Measurements from ENCODE around the gene C10orf53. TPM values are rescaled to one million over a fixed set of nuclear protein-coding genes. Genes with fewer than 3 reads are reported as not detected.

Gene C10orf53
- total RNA-seq, 2 experiments from 2014 or later = not detected

- H3K36me3 Mint-ChIP-seq = peaks cover 6% of the 10 kb centered on the region
- intact Hi-C loops (cut with micrococcal nuclease) = no loop called here
- no peak for DNase-seq
Measured at GRCh38 chr10:49682879-49683278, 3.4 kb downstream of the C10orf53 start.

GRCh38 chr10:49686651-49687050 lies 7.2 kb downstream of the C10orf53 start:
- intact Hi-C loops (cut with micrococcal nuclease) = no loop called here

More at GRCh38 chr10:49682879-49683278, 3.4 kb downstream of the C10orf53 start:
- CTCF ChIA-PET = interaction anchor here (1.4 kb wide), 1 partner anchor 88 kb away, joined by 4 read pairs; no protein-coding TSS in a partner anchor
- POLR2A ChIA-PET = no interaction called here
- Mint-ChIP-seq H3K27me3 (peaks cover 22% of the 10 kb centered on the region), H3K9me3 (peaks cover 20% of the 10 kb centered on the region), H3K4me3 (no peak overlapping the region), H3K4me1 (ENCODE audit: low read depth) (peaks cover 3% of the 10 kb centered on the region), H3K27ac (no peak overlapping the region)

GRCh38 chr10:49688261-49688846 lies 8.9 kb downstream of the C10orf53 start:
- Mint-ChIP-seq H3K27me3 (peaks cover 47% of the 10 kb centered on the region), H3K4me1 (ENCODE audit: low read depth) (no peaks in the 10 kb centered on the region), H3K36me3 (peaks cover 1% of the 10 kb centered on the region), H3K4me3 (no peak overlapping the region), H3K9me3 (peaks cover 4% of the 10 kb centered on the region), H3K27ac (no peak overlapping the region)
- intact Hi-C loops (cut with micrococcal nuclease) = no loop called here
- POLR2A ChIA-PET = no interaction called here
- CTCF ChIA-PET = no interaction called here
- no peak for DNase-seq

More at GRCh38 chr10:49686651-49687050, 7.2 kb downstream of the C10orf53 start:
- no peak for DNase-seq
- Mint-ChIP-seq H3K4me3 (no peak overlapping the region), H3K36me3 (peaks cover 1% of the 10 kb centered on the region), H3K27me3 (peaks cover 35% of the 10 kb centered on the region), H3K27ac (no peak overlapping the region), H3K9me3 (peaks cover 7% of the 10 kb centered on the region), H3K4me1 (ENCODE audit: low read depth) (no peaks in the 10 kb centered on the region)
- ChIA-PET CTCF (no interaction called here), POLR2A (no interaction called here)

GRCh38 chr10:49688920-49689319 lies 9.5 kb downstream of the C10orf53 start:
- H3K4me3 Mint-ChIP-seq = no peak overlapping the region
- peaks cover 47% of the 10 kb centered on the region for H3K27me3 Mint-ChIP-seq
- CTCF ChIA-PET = no interaction called here
- H3K27ac Mint-ChIP-seq = no peak overlapping the region
- H3K36me3 Mint-ChIP-seq = peaks cover 1% of the 10 kb centered on the region
- POLR2A ChIA-PET = no interaction called here
- intact Hi-C loops (cut with micrococcal nuclease) = no loop called here
- H3K9me3 Mint-ChIP-seq = peaks cover 4% of the 10 kb centered on the region
- no peak for DNase-seq
- H3K4me1 Mint-ChIP-seq (ENCODE audit: low read depth) = no peaks in the 10 kb centered on the region

- Mint-ChIP-seq H3K9me3 (peaks cover 4% of the 10 kb centered on the region), H3K4me1 (ENCODE audit: low read depth) (no peaks in the 10 kb centered on the region), H3K27me3 (peaks cover 53% of the 10 kb centered on the region), H3K27ac (no peak overlapping the region), H3K4me3 (no peak overlapping the region), H3K36me3 (peaks cover 1% of the 10 kb centered on the region)
- intact Hi-C loops (cut with micrococcal nuclease) = no loop called here
- no peak for DNase-seq
- CTCF ChIA-PET = no interaction called here
- POLR2A ChIA-PET = no interaction called here
Measured at GRCh38 chr10:49689882-49690510, 10.5 kb downstream of the C10orf53 start.

- H3K27me3 Mint-ChIP-seq = peaks cover 53% of the 10 kb centered on the region
- DNase-seq = no peak
- POLR2A ChIA-PET = no interaction called here
- peaks cover 4% of the 10 kb centered on the region for H3K9me3 Mint-ChIP-seq
- H3K4me1 Mint-ChIP-seq (ENCODE audit: low read depth) = no peaks in the 10 kb centered on the region
- CTCF ChIA-PET = interaction anchor here (0.5 kb wide), 1 partner anchor 101 kb away, joined by 3 read pairs; no protein-coding TSS in a partner anchor
- intact Hi-C loops (cut with micrococcal nuclease) = no loop called here
- H3K4me3 Mint-ChIP-seq = no peak overlapping the region
- H3K27ac Mint-ChIP-seq = no peak overlapping the region
- peaks cover 1% of the 10 kb centered on the region for H3K36me3 Mint-ChIP-seq
Measured at GRCh38 chr10:49690698-49691356, 11.4 kb downstream of the C10orf53 start.

- no peak overlapping the region for H3K27ac Mint-ChIP-seq
- CTCF ChIA-PET = no interaction called here
- no peak for DNase-seq
Measured at GRCh38 chr10:49691588-49691987, 12.1 kb downstream of the C10orf53 start.

GRCh38 chr10:49694466-49694865 lies 15.0 kb downstream of the C10orf53 start:
- Mint-ChIP-seq H3K4me1 (ENCODE audit: low read depth) (no peaks in the 10 kb centered on the region), H3K4me3 (no peak overlapping the region), H3K27me3 (peaks cover 34% of the 10 kb centered on the region), H3K36me3 (no peaks in the 10 kb centered on the region), H3K9me3 (no peaks in the 10 kb centered on the region), H3K27ac (no peak overlapping the region)
- intact Hi-C loops (cut with micrococcal nuclease) = no loop called here
- ChIA-PET POLR2A (no interaction called here), CTCF (no interaction called here)
- no peak for DNase-seq

More at GRCh38 chr10:49691588-49691987, 12.1 kb downstream of the C10orf53 start:
- peaks cover 2% of the 10 kb centered on the region for H3K9me3 Mint-ChIP-seq
- intact Hi-C loops (cut with micrococcal nuclease) = no loop called here
- no peak overlapping the region for H3K4me3 Mint-ChIP-seq
- H3K4me1 Mint-ChIP-seq (ENCODE audit: low read depth) = no peaks in the 10 kb centered on the region
- peaks cover 53% of the 10 kb centered on the region for H3K27me3 Mint-ChIP-seq
- peaks cover 1% of the 10 kb centered on the region for H3K36me3 Mint-ChIP-seq
- POLR2A ChIA-PET = no interaction called here

GRCh38 chr10:49696311-49696710 lies 16.9 kb downstream of the C10orf53 start:
- intact Hi-C loops (cut with micrococcal nuclease) = no loop called here
- ChIA-PET CTCF (no interaction called here), POLR2A (no interaction called here)
- Mint-ChIP-seq H3K27me3 (peaks cover 22% of the 10 kb centered on the region), H3K36me3 (no peaks in the 10 kb centered on the region), H3K27ac (no peak overlapping the region), H3K4me3 (no peak overlapping the region), H3K4me1 (ENCODE audit: low read depth) (no peaks in the 10 kb centered on the region), H3K9me3 (no peaks in the 10 kb centered on the region)
- no peak for DNase-seq

GRCh38 chr10:49698679-49699078 lies 19.2 kb downstream of the C10orf53 start:
- no peaks in the 10 kb centered on the region for H3K36me3 Mint-ChIP-seq
- H3K4me3 Mint-ChIP-seq = no peak overlapping the region
- CTCF ChIA-PET = no interaction called here
- intact Hi-C loops (cut with micrococcal nuclease) = no loop called here
- no peak overlapping the region for H3K27ac Mint-ChIP-seq
- no peak for DNase-seq
- POLR2A ChIA-PET = no interaction called here
- H3K9me3 Mint-ChIP-seq = no peaks in the 10 kb centered on the region
- no peaks in the 10 kb centered on the region for H3K4me1 Mint-ChIP-seq (ENCODE audit: low read depth)
- H3K27me3 Mint-ChIP-seq = peaks cover 14% of the 10 kb centered on the region

GRCh38 chr10:49700211-49700610 lies 20.8 kb downstream of the C10orf53 start:
- CTCF ChIA-PET = no interaction called here
- intact Hi-C loops (cut with micrococcal nuclease) = no loop called here
- Mint-ChIP-seq H3K9me3 (no peaks in the 10 kb centered on the region), H3K4me3 (no peak overlapping the region), H3K27me3 (peaks cover 7% of the 10 kb centered on the region), H3K4me1 (ENCODE audit: low read depth) (no peaks in the 10 kb centered on the region), H3K36me3 (no peaks in the 10 kb centered on the region), H3K27ac (no peak overlapping the region)
- POLR2A ChIA-PET = no interaction called here
- no peak for DNase-seq

- H3K4me1 Mint-ChIP-seq (ENCODE audit: low read depth) = no peaks in the 10 kb centered on the region
- CTCF ChIA-PET = no interaction called here
Measured at GRCh38 chr10:49700997-49701396, 21.5 kb downstream of the C10orf53 start.

GRCh38 chr10:49707585-49707984 lies 28.1 kb downstream of the C10orf53 start:
- Mint-ChIP-seq H3K9me3 (no peaks in the 10 kb centered on the region), H3K27ac (no peak overlapping the region), H3K36me3 (no peaks in the 10 kb centered on the region), H3K4me3 (no peak overlapping the region), H3K4me1 (ENCODE audit: low read depth) (no peaks in the 10 kb centered on the region), H3K27me3 (peaks cover 16% of the 10 kb centered on the region)
- no peak for DNase-seq
- intact Hi-C loops (cut with micrococcal nuclease) = no loop called here
- ChIA-PET POLR2A (no interaction called here), CTCF (no interaction called here)

More at GRCh38 chr10:49700997-49701396, 21.5 kb downstream of the C10orf53 start:
- H3K9me3 Mint-ChIP-seq = no peaks in the 10 kb centered on the region
- H3K27ac Mint-ChIP-seq = no peak overlapping the region
- intact Hi-C loops (cut with micrococcal nuclease) = no loop called here
- peaks cover 7% of the 10 kb centered on the region for H3K27me3 Mint-ChIP-seq
- H3K4me3 Mint-ChIP-seq = no peak overlapping the region
- no peaks in the 10 kb centered on the region for H3K36me3 Mint-ChIP-seq
- POLR2A ChIA-PET = no interaction called here
- no peak for DNase-seq

Measured in activated CD4-positive, alpha-beta memory T cell treated with anti-CD3 and anti-CD28 coated beads for 36 hours (primary cell).